ENCODE results near the gene GRID1. TPM values are rescaled to one million over a fixed set of nuclear protein-coding genes. Genes with fewer than 3 reads are reported as not detected.

The GRID1 gene
- polyA plus RNA-seq, 1 donor from 2014 or later: not detected

GRCh38 chr10:85641479-85642009 lies 725.1 kb downstream of the GRID1 start:
- Mint-ChIP-seq H3K9me3 (peaks cover 0 to 2% (median 0%) of the 10 kb centered on the region in 3 donors), H3K4me3 (no peak overlapping the region), H3K4me1 (peaks cover 0 to 4% (median 1%) of the 10 kb centered on the region in 3 donors), H3K27ac (peak overlapping the region in 1 of 3 donors; percentile 38), H3K36me3 (no peaks in the 10 kb centered on the region), H3K27me3 (no peaks in the 10 kb centered on the region)

GRCh38 chr10:85638797-85639196 lies 727.8 kb downstream of the GRID1 start:
- peaks cover 1% of the 10 kb centered on the region for H3K27me3 Mint-ChIP-seq
- no peaks in the 10 kb centered on the region for H3K36me3 Mint-ChIP-seq
- H3K4me3 Mint-ChIP-seq: no peak overlapping the region
- no peak overlapping the region for H3K27ac Mint-ChIP-seq
- H3K9me3 Mint-ChIP-seq: peaks cover 0 to 2% (median 0%) of the 10 kb centered on the region in 3 donors
- peaks cover 0 to 10% (median 1%) of the 10 kb centered on the region in 3 donors for H3K4me1 Mint-ChIP-seq

- Mint-ChIP-seq H3K36me3 (no peaks in the 10 kb centered on the region), H3K27me3 (peaks cover 1% of the 10 kb centered on the region), H3K4me3 (no peak overlapping the region), H3K9me3 (peaks cover 0 to 1% (median 0%) of the 10 kb centered on the region in 3 donors), H3K4me1 (peaks cover 0 to 9% (median 0%) of the 10 kb centered on the region in 3 donors), H3K27ac (peak overlapping the region in 1 of 3 donors; percentile 27)
Measured at GRCh38 chr10:85635650-85636049, 730.9 kb downstream of the GRID1 start.

GRCh38 chr10:85624511-85624910 lies 742.1 kb downstream of the GRID1 start:
- Mint-ChIP-seq H3K36me3 (no peaks in the 10 kb centered on the region), H3K4me3 (no peak overlapping the region), H3K4me1 (no peaks in the 10 kb centered on the region), H3K27me3 (peaks cover 2% of the 10 kb centered on the region), H3K27ac (no peak overlapping the region), H3K9me3 (no peaks in the 10 kb centered on the region)

GRCh38 chr10:85623758-85624157 lies 742.8 kb downstream of the GRID1 start:
- Mint-ChIP-seq H3K4me1 (no peaks in the 10 kb centered on the region), H3K27ac (no peak overlapping the region), H3K9me3 (no peaks in the 10 kb centered on the region), H3K4me3 (no peak overlapping the region), H3K27me3 (peaks cover 2% of the 10 kb centered on the region), H3K36me3 (no peaks in the 10 kb centered on the region)

GRCh38 chr10:85623342-85623741 lies 743.3 kb downstream of the GRID1 start:
- Mint-ChIP-seq H3K4me1 (no peaks in the 10 kb centered on the region), H3K36me3 (no peaks in the 10 kb centered on the region), H3K4me3 (no peak overlapping the region), H3K27ac (peak overlapping the region in 1 of 3 donors; percentile 32), H3K27me3 (peaks cover 2% of the 10 kb centered on the region), H3K9me3 (no peaks in the 10 kb centered on the region)

DNA sequence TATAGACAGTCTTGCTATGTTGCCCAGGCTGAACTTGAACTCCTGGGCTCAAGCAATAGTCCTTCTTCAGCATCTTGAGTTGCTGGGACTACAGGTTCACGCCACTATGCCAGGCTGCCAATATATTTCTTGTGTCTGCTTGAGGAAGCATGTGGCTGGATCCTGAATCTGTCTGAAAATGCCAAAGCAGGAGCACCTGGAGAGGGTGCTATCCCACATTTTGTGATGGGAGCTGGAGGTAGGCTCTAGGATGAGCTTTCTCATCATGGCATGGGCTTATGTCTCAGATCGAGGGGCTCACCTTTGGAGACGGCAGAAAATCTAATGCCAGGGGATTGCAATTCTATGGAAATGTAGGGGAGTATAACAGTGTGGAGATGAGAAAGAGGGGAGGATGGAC lies 744.2 kb downstream of the GRID1 start:
- Mint-ChIP-seq H3K4me1 (no peaks in the 10 kb centered on the region), H3K9me3 (no peaks in the 10 kb centered on the region), H3K36me3 (no peaks in the 10 kb centered on the region), H3K27me3 (peaks cover 2% of the 10 kb centered on the region), H3K27ac (no peak overlapping the region), H3K4me3 (no peak overlapping the region)

DNA sequence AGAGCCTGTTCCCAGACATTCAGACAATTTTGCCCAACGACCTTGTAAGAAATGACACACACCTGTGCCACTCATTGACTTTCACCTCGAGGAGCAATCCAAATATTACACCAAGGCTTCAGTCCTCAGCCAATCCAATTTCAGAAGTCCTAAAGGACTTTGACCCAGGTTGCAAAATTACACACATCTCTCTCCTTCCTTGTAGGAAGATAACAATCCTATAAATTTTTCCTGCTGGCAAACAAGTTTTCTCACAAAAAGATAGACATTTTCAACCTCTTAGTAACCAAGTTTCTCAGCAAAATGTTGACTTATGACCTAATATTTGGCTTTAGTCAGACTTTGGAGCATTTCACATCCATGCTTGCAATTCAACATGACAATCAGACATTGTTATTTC lies 745.0 kb downstream of the GRID1 start:
- no peaks in the 10 kb centered on the region for H3K9me3 Mint-ChIP-seq
- no peak overlapping the region for H3K27ac Mint-ChIP-seq
- H3K4me3 Mint-ChIP-seq: no peak overlapping the region
- no peaks in the 10 kb centered on the region for H3K4me1 Mint-ChIP-seq
- peaks cover 2% of the 10 kb centered on the region for H3K27me3 Mint-ChIP-seq
- no peaks in the 10 kb centered on the region for H3K36me3 Mint-ChIP-seq

GRCh38 chr10:85620807-85621206 lies 745.8 kb downstream of the GRID1 start:
- no peaks in the 10 kb centered on the region for H3K9me3 Mint-ChIP-seq
- no peaks in the 10 kb centered on the region for H3K4me1 Mint-ChIP-seq
- no peaks in the 10 kb centered on the region for H3K36me3 Mint-ChIP-seq
- H3K27me3 Mint-ChIP-seq: peaks cover 2% of the 10 kb centered on the region
- no peak overlapping the region for H3K4me3 Mint-ChIP-seq
- no peak overlapping the region for H3K27ac Mint-ChIP-seq

DNA sequence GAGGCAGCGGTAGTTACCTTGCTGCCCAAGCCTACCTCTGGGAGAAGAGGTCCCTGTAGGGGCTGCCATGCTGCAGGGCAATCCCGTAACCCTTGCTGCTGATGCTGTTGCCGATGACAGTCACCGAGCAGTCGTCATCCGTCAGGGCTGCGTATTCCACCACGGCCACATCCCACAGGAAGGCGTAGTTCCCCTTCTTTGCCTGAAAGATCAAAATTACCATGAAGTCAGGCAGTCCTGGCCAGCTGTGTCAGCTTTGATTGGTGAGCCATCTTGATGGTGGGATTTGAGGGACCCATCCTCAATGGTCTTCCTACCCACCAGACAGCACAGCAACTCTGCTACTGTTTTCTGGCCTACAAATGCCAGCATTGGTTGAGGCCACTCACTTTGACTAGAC lies 746.8 kb downstream of the GRID1 start:
- Mint-ChIP-seq H3K4me1 (no peaks in the 10 kb centered on the region), H3K9me3 (no peaks in the 10 kb centered on the region), H3K36me3 (no peaks in the 10 kb centered on the region), H3K27ac (no peak overlapping the region), H3K4me3 (no peak overlapping the region), H3K27me3 (peaks cover 2% of the 10 kb centered on the region)

DNA sequence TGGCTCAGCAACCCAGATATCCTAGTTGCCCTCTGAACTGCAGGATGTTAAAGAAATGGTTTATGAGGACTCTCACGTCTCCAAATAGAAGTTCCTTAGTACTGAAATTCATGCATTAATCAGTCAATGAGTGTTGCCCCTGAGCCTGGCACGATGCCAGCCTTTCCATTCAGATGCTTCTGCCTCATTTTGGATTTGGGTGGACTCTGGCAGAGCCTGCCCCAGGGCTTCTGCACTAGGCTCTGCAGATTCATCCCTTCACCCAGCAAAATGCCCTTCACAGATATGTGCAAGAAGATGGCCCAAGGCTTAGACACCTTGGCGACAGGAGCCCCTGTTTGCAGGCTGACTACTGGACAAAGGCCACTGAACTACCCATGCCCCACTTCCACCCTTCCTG lies 747.8 kb downstream of the GRID1 start:
- H3K36me3 Mint-ChIP-seq: no peaks in the 10 kb centered on the region
- H3K4me1 Mint-ChIP-seq: no peaks in the 10 kb centered on the region
- no peaks in the 10 kb centered on the region for H3K9me3 Mint-ChIP-seq
- no peak overlapping the region for H3K4me3 Mint-ChIP-seq
- peaks cover 2% of the 10 kb centered on the region for H3K27me3 Mint-ChIP-seq
- H3K27ac Mint-ChIP-seq: no peak overlapping the region

DNA sequence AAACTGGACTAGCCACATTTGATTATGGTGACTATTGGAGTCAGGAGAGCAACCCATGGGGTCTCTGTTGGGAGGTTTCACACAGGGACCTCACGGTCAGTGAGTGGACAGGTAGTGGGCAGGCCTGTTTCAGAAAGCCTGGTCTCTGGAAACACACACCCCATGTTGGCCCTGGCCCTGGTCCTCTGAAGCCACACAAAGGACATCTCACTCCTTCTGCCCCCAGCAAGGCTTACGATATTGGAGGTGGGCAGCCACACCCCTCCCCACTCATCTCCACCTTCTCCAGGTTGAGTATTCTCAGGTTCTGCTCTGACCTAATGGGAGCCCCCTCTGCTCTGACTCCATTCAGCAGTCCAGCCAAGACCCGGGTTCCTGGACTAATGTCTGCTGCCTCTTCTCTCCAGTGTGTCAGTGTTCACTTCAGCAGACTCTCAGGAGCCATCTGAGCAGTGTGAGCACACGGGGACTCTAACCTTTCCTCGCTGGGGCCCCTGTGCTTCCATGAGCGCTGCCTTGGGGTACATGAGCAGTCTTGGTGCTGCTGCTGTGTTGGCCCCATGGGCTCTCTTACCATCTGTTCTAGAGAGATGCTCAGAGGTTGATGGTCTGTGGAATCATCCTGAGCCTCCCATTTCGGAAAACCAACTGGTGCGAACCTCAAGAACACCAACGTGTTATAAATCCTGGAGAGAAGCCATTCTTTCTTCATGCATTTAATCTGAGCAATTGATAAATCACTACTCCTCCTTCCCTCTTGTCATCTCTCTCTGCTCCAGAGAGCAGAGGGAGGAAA lies 748.6 kb downstream of the GRID1 start:
- Mint-ChIP-seq H3K27me3 (no peaks in the 10 kb centered on the region), H3K27ac (no peak overlapping the region), H3K4me1 (peaks cover 0 to 2% (median 2%) of the 10 kb centered on the region in 3 donors), H3K9me3 (no peaks in the 10 kb centered on the region), H3K4me3 (peak overlapping the region in 1 of 4 donors; percentile 60), H3K36me3 (no peaks in the 10 kb centered on the region)

DNA sequence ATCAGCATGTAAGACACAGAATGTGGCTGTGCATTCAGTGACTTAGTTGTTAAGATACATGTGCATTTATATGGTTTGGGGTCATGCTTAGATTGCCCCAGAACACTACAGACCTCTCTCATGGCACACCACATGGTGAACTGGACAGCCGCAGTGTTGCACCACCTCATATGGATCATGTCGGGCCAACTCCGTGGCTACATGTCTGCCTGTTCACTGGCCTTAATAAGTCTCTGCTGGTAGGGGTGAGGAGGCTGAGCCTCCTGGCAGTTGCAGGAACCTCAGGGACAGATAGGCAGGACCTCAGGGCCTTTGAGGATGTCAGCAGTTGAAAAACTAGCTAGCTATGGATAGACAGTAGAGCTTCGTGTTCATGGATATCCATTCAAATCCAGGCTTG lies 751.0 kb downstream of the GRID1 start:
- Mint-ChIP-seq H3K4me1 (peaks cover 5 to 17% (median 12%) of the 10 kb centered on the region in 3 donors), H3K27me3 (peaks cover 1% of the 10 kb centered on the region), H3K4me3 (no peak overlapping the region), H3K27ac (no peak overlapping the region), H3K36me3 (no peaks in the 10 kb centered on the region), H3K9me3 (no peaks in the 10 kb centered on the region)

DNA sequence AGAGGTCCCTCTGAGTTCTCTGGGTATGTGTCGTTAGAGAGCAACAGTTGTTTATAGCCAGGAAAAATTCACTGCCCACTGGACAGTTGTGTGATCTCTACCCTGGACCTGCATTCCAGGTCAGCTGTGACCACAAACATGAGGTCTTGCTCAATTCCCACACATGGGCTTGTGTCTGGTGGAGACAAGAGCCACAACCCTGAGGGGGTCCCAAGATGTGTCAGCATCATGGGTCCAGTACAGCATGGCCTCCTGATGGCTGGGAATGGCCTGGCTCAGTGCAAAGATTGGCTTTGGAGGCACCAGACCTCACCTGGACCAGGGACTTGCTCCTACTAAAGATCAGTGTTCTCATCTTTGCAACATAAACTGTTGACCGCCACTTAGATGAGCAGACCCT lies 751.6 kb downstream of the GRID1 start:
- Mint-ChIP-seq H3K4me1 (peaks cover 5 to 17% (median 12%) of the 10 kb centered on the region in 3 donors), H3K27me3 (peaks cover 3% of the 10 kb centered on the region), H3K4me3 (no peak overlapping the region), H3K36me3 (no peaks in the 10 kb centered on the region), H3K27ac (no peak overlapping the region), H3K9me3 (no peaks in the 10 kb centered on the region)

DNA sequence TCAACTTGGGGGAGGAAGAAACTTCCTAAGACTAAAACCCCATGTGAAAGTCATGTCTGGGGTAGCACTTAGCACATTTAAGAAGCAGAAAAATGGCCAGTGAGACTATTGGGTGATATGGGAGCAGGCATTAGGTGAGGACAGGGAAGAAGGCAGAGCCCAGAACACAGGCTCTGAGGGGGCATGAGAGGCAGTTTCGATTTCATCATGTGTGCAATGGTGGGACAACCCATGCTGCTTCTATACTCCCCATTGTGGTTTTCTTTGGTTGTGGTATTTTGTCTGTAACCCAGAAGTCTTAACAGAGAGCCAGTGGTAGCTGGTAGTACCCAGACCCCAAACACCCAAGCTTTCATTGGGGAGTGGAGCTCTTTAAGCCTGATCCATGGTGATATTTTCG lies 752.0 kb downstream of the GRID1 start:
- peaks cover 5% of the 10 kb centered on the region for H3K27me3 Mint-ChIP-seq
- peaks cover 5 to 17% (median 12%) of the 10 kb centered on the region in 3 donors for H3K4me1 Mint-ChIP-seq
- no peak overlapping the region for H3K4me3 Mint-ChIP-seq
- H3K36me3 Mint-ChIP-seq: no peaks in the 10 kb centered on the region
- H3K27ac Mint-ChIP-seq: no peak overlapping the region
- no peaks in the 10 kb centered on the region for H3K9me3 Mint-ChIP-seq

DNA sequence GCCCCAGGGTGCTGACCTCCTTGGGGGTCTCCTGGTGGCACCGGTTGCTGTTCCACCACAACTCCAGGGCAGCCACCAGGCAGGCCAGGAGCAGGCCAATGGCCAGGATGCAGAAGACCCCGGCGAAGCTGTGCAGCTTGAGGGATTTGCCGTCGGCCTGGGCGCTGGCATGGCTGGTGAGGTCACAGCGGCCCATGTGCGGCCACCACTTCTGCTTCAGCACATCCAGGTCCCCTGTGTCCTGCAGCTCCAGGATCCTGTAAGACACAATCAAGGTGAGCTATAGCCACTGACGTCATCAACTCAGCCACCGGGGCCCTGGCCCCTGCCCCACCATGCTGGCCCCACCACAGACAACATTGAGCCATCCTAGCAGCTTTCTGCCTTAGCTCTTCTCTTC lies 753.2 kb downstream of the GRID1 start:
- Mint-ChIP-seq H3K27ac (no peak overlapping the region), H3K4me3 (no peak overlapping the region), H3K36me3 (no peaks in the 10 kb centered on the region), H3K27me3 (peaks cover 5% of the 10 kb centered on the region), H3K4me1 (peaks cover 5 to 17% (median 12%) of the 10 kb centered on the region in 3 donors), H3K9me3 (no peaks in the 10 kb centered on the region)
